HS-27A (cell line): ENCODE measurements around the gene KAT8.

Experiments
- DNase-seq: peaks from one replicate; pipeline ENCODE4 v3.0.0-alpha.2; 2012; ENCODE audit warnings: low read depth, missing footprints

The KAT8 gene

DNA sequence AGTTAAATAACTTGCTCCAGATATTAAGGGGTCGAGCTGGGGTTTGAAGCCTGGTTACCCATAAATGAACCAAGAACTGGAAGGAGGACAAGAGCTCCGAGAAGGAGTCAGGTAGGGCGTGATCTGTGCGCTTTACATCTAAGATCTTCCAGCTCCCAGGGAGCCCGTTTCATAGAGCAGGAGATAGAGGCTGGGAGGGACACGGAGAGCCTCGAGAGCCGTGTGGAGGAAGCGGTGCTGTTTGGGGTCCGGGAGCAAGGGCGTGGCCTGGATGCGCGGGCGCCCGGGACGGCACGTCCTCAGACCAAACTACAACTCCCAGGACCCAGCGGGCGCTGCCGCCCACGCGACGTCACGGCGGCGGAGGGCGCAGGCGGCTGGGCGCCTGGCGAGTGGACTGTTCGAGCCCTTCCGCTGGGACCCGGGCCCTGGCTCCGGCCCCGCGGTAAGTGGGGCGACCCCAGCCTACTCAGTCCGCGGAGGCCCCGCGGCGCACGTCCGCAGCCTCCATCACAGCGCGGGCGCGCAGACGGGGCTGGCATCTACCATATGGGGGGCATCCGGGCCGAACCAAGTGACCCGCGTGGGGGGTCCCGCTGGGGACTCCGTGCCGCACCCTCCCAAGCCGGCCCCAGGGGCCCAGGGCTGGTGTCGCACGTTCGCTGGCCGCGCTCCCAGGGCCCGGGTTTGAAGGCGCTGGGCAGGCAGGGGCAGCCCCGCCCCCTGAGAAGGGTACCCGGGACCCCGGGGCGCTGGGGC is 9.2 kb upstream of the KAT8 start, which contains the start of gene BCKDK:
Gene BCKDK (plus strand): TSS at position 352 of the 759 bp plus-strand sequence. CDS start 838 bp downstream, outside the sequence.
- peak; percentile 51 for DNase-seq

DNA sequence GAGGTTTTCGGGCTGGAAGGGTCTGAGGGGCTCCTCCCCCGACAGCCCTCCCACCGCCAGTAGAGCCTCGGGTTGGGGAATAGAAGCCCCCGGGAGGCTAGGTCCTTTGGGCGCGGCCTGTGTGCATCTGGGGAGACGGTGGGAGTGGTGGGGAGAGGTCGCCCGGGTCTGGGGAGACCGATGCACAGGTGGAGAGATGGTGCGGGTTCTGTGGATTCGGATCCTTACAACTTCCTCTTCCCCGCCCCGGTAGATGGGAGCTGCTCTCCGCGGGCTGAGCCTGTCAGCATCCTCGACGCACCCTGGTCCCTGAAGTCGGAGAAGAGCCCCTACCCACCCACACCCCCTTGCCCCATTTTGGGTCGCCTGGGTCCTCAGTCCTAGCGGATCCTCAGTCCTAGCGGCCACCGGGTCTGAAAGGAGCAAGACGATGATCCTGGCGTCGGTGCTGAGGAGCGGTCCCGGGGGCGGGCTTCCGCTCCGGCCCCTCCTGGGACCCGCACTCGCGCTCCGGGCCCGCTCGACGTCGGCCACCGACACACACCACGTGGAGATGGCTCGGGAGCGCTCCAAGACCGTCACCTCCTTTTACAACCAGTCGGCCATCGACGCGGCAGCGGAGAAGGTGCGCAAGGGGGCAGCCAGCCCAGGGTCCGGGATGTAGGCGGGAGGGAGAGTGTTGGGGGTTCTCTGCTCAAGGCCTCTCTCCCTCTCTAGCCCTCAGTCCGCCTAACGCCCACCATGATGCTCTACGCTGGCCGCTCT is 8.5 kb upstream of the KAT8 start:
- DNase-seq = no peak

- DNase-seq = no peak
These were observed 7.8 kb upstream of the KAT8 start for GRCh38 chr16:31109622-31110021.

- DNase-seq = no peak
These were observed 7.1 kb upstream of the KAT8 start for GRCh38 chr16:31110106-31111034.

DNA sequence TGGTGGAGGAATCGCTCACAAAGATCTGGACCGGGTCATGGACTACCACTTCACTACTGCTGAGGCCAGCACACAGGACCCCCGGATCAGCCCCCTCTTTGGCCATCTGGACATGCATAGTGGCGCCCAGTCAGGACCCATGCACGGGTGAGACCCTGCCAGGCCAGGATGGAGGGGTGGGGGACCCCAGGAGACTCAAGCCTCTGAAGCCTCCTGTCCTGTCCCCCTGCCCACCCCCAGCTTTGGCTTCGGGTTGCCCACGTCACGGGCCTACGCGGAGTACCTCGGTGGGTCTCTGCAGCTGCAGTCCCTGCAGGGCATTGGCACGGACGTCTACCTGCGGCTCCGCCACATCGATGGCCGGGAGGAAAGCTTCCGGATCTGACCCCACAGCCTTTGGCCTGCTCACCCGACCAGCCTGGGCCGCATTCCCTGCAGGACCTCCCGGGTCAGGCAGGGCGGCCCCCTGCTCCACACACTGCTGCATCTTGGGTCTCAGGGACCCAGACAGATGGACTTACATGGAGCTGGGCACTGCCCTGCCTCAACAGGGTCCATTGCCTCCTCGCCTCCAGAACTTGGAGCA is 5.5 kb upstream of the KAT8 start:
- DNase-seq = no peak

DNA sequence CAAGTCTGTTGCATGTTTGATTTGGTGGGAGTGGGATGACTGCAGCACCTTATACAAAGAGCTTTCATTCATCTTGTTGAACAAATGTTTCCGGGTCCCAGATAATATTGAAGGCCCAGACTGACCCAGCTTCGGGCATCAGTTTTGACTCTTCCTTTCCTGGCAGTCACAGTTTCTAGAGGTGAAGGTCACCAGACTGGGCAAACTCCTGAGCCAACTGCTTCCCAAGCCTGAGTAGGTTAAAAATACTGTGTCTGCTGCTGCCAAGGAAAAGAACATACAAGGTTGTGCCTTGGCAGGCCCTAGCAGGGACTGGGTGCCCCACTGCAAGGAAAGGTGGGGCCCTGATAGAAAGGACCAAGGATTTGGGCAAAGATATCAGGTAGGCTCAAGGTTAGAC is 4.8 kb upstream of the KAT8 start:
- no peak for DNase-seq

GRCh38 chr16:31113121-31114120 is 4.0 kb upstream of the KAT8 start:
- DNase-seq = no peak

DNA sequence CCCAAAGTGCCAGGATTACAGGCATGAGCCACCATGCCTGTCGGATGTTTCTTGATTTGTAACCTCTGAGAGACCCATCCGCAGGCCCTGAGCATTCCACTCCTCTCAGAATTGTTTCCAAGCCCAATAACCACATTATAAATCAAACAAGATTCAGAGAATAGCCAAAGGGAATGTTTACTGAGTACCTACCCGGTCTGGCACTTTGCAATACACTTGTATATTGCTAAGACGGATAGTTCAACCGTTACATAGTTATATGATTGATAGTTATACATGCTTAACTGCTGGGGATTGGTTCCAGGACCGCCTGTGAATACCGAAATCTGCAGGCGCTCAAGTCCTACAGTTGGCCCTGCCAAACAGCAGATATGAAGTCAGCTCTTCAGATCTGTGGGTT is 3.0 kb upstream of the KAT8 start:
- DNase-seq = no peak

- DNase-seq = no peak
These were observed 1.0 kb downstream of the KAT8 start for GRCh38 chr16:31118223-31119155.

DNA sequence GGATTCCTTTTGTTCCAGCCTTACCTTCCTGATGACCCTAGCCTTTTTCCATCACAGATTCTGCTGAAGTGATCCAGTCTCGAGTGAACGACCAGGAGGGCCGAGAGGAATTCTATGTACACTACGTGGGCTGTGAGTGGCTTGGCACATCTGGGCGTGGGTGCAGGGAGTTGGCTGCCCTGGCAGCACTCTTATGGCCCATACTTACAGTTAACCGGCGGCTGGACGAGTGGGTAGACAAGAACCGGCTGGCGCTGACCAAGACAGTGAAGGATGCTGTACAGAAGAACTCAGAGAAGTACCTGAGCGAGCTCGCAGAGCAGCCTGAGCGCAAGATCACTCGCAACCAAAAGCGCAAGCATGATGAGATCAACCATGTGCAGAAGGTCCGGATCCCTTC is 2.7 kb downstream of the KAT8 start:
- DNase-seq = no peak

GRCh38 chr16:31125844-31126243 is 8.4 kb downstream of the KAT8 start:
- DNase-seq = no peak

- DNase-seq = no peak
These were observed 9.7 kb downstream of the KAT8 start for GRCh38 chr16:31127182-31127581.

DNA sequence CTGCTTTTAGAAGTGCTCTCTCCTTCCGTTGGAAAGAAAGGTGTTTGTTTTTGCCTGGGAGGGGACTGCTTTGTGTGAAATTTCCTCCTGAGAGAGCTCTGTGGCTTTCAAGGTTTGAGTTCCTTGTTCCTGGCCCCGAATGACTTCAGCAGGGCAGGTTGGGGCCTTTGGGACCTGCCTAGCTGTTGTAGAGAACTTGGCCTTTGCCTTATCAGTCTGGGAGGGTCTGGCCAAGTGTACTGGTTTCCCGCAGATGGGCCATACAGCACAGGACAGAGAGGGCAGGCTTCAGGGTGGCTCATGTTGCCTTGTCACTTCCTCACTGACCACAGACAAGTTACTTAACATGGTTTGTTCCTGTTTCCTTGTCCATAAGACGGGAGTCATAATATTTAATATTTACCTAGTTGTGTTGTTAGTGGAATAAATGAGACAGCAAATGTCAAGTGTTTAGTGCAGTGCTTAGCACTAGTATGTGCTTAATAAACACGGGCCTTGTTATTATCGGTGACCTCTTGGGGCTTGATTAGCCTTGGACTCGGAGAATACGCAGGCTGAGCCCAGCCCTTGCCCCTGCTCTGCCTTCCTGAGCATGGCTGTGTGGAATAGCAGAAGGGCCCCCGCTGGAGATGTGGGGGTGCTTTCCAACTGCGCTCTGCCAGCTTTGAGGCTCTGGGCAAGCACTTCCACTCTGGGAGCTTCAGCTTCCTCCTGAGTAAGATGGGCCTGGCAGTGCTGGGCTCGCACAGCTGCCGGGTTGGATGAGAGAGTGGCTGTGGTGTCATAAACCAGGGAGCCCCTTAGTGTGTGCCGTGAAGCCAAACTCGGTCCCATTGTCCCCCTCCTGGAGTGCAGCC is 11.5 kb downstream of the KAT8 start:
- no peak for DNase-seq

GRCh38 chr16:31129568-31130335 is 12.3 kb downstream of the KAT8 start:
- DNase-seq = no peak

GRCh38 chr16:31130336-31130891 is 12.9 kb downstream of the KAT8 start:
- DNase-seq = no peak

DNA sequence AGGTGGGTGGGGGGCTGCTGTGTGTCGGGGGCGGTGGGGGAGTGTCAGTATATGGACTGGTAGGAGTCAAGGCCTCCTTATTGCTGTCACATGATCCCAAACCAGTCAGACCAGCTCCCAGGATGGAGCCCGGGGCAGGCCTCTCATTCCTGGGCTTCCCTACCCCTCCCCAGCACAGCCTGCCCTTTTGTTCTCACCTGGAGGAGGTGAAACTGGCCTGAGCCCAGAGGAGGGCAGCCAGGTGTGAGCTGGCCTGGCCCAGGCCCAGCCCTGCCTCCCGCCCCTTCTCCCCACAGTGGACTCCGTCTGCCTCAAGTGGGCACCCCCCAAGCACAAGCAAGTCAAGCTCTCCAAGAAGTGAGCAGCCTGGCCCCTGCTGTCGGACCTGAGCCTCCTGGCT is 13.4 kb downstream of the KAT8 start:
- DNase-seq = no peak

GRCh38 chr16:31131416-31131815 is 14.0 kb downstream of the KAT8 start:
- no peak for DNase-seq
